H1 (cell line): ENCODE data around the gene GABRB2. TPM values are rescaled to one million over a fixed set of nuclear protein-coding genes. Genes with fewer than 3 reads are reported as not detected.

Experiments used
- CTCF ChIA-PET: fragments of 300-600 bp; sonication (Branson Sonifier 250); formaldehyde crosslinking; loops from one replicate; lab custom pipeline; 2021; ENCODE audit not compliant: partially characterized antibody; lab: Charles Lee
- POLR2A ChIA-PET: fragments of 300-600 bp; sonication (Branson Sonifier 250); formaldehyde crosslinking; loops from one replicate; lab custom pipeline; 2021; ENCODE audit warnings: inconsistent platforms; ENCODE audit not compliant: partially characterized antibody; lab: Charles Lee
- DNase-seq, 2 experiments: peaks; one replicate each; pipeline versions ENCODE4 v3.0.0 to v3.0.0-alpha.2; 2010 to 2022; ENCODE audit warnings: low spot score in 2 of 2, low read depth in 1 of 2, mixed read lengths in 1 of 2
- FAIRE-seq: peaks from 2 replicates; lab custom pipeline; 2011; peaks lifted over from hg19 to GRCh38; lab: Jason Lieb, UNC
- H2AFZ ChIP-seq: 2 replicates; pipeline ENCODE4 v1.8.1; 2012; ENCODE audit warnings: low read length, inconsistent platforms
- H2AK5ac ChIP-seq: 2 replicates; pipeline ENCODE4 v1.6.1; 2013; ENCODE audit warnings: low read depth, low read length
- H2BK120ac ChIP-seq: replicated peaks from 2 replicates; pipeline ENCODE3; 2013; ENCODE audit warnings: low read depth, low read length, inconsistent platforms
- H2BK12ac ChIP-seq: 2 replicates; pipeline ENCODE4 v1.6.1; 2013; ENCODE audit warnings: low read depth, low read length
- H2BK15ac ChIP-seq: 2 replicates; pipeline ENCODE4 v1.6.1; 2013; ENCODE audit warnings: low read length
- H2BK20ac ChIP-seq: 2 replicates; pipeline ENCODE4 v1.6.1; 2013; ENCODE audit warnings: low read length
- H2BK5ac ChIP-seq: 2 replicates; pipeline ENCODE4 v1.6.1; 2013; ENCODE audit warnings: low read depth, low read length
- H3K14ac ChIP-seq: 2 replicates; pipeline ENCODE4 v1.6.1; 2013; ENCODE audit warnings: inconsistent platforms; ENCODE audit not compliant: insufficient read length
- H3K18ac ChIP-seq: 2 replicates; pipeline ENCODE4 v1.6.1; 2013; ENCODE audit warnings: low read length; ENCODE audit errors: extremely low read depth
- H3K23ac ChIP-seq: 2 replicates; pipeline ENCODE4 v1.6.1; 2013; ENCODE audit warnings: inconsistent platforms; ENCODE audit not compliant: insufficient read length
- H3K23me2 ChIP-seq: 2 replicates; pipeline ENCODE4 v1.6.1; 2013; ENCODE audit warnings: low read depth, low read length
- H3K27ac ChIP-seq: 2 replicates; pipeline ENCODE4 v1.6.1; 2011; ENCODE audit warnings: low read depth, low read length, inconsistent platforms
- H3K27me3 ChIP-seq, 4 experiments: replicated peaks in 1 of 4; 1 replicate in 1 of 4; 2 replicates in 3 of 4; pipeline versions ENCODE4 v1.6.1 to v1.8.1; 2011 to 2013; ENCODE audit warnings: low read length in 3 of 4, mild to moderate bottlenecking in 3 of 4, inconsistent platforms in 2 of 4, mixed read lengths in 2 of 4, moderate library complexity in 1 of 4; ENCODE audit not compliant: control insufficient read depth in 3 of 4, insufficient read depth in 3 of 4; ENCODE audit errors: extremely low read depth in 1 of 4
- H3K36me3 ChIP-seq, 4 experiments: 2 replicates each; pipeline versions ENCODE4 v1.6.1 to v1.8.1; 2011 to 2013; ENCODE audit warnings: mild to moderate bottlenecking in 4 of 4, low read length in 3 of 4, moderate library complexity in 2 of 4, control low read depth in 1 of 4, inconsistent platforms in 1 of 4; ENCODE audit not compliant: insufficient read depth in 4 of 4, control insufficient read depth in 2 of 4
- H3K4ac ChIP-seq: replicated peaks from 2 replicates; pipeline ENCODE3; 2013; ENCODE audit warnings: low read length, low read depth, mixed read lengths, inconsistent platforms; ENCODE audit not compliant: insufficient read length
- H3K4me1 ChIP-seq, 4 experiments: replicated peaks in 1 of 4; 1 replicate in 1 of 4; 2 replicates in 3 of 4; pipeline versions ENCODE4 v1.6.1 to v1.8.1; 2011 to 2013; ENCODE audit warnings: low read length in 3 of 4, inconsistent platforms in 2 of 4, mixed read lengths in 1 of 4; ENCODE audit not compliant: insufficient read depth in 4 of 4, control insufficient read depth in 3 of 4
- H3K4me2 ChIP-seq, 2 experiments: 2 replicates each; pipeline versions ENCODE4 v1.6.1 to v1.8.1; 2011 to 2013; ENCODE audit warnings: low read depth in 2 of 2, low read length in 2 of 2, control low read depth in 1 of 2, inconsistent platforms in 1 of 2, mild to moderate bottlenecking in 1 of 2; ENCODE audit not compliant: insufficient read depth in 1 of 2
- H3K4me3 ChIP-seq, 4 experiments: fragments of 200-600, 300-600 bp in 1 of 4; sonication (generic), shearing (Covaris generic), sonication (Bioruptor Twin) in 1 of 4; 2 replicates each; pipeline versions ENCODE4 v1.5.1 to v1.8.1; 2011 to 2016; ENCODE audit warnings: low read length in 4 of 4, low read depth in 3 of 4, control low read depth in 2 of 4, inconsistent platforms in 2 of 4, mild to moderate bottlenecking in 2 of 4, mixed read lengths in 1 of 4, moderate library complexity in 1 of 4; ENCODE audit not compliant: insufficient read depth in 2 of 4; ENCODE audit errors: extremely low read depth in 1 of 4
- H3K56ac ChIP-seq: replicated peaks from 2 replicates; pipeline ENCODE3; 2013; ENCODE audit warnings: low read depth, mild to moderate bottlenecking, mixed read lengths, low read length, inconsistent platforms; ENCODE audit not compliant: insufficient read length
- H3K79me1 ChIP-seq: 2 replicates; pipeline ENCODE4 v1.6.1; 2013; ENCODE audit warnings: low read depth, low read length, control low read depth
- H3K79me2 ChIP-seq, 2 experiments: 2 replicates each; pipeline versions ENCODE4 v1.6.1 to v1.8.1; 2012 to 2013; ENCODE audit warnings: low read length in 2 of 2, mild to moderate bottlenecking in 2 of 2, inconsistent platforms in 1 of 2; ENCODE audit not compliant: insufficient read depth in 2 of 2, control insufficient read depth in 1 of 2
- H3K9ac ChIP-seq, 4 experiments: replicated peaks in 1 of 4; 1 replicate in 1 of 4; 2 replicates in 3 of 4; pipeline versions ENCODE4 v1.6.1 to v1.8.1; 2011 to 2013; ENCODE audit warnings: low read depth in 3 of 4, low read length in 3 of 4, control low read depth in 2 of 4, mild to moderate bottlenecking in 2 of 4, moderate library complexity in 2 of 4, inconsistent platforms in 1 of 4; ENCODE audit errors: extremely low read depth in 1 of 4
- H3K9me3 ChIP-seq, 2 experiments: 2 replicates each; pipeline versions ENCODE4 v1.6.1 to v1.8.1; 2012 to 2013; ENCODE audit warnings: mild to moderate bottlenecking in 2 of 2, moderate library complexity in 2 of 2, control low read depth in 1 of 2, inconsistent platforms in 1 of 2, low read depth in 1 of 2, low read length in 1 of 2, mixed read lengths in 1 of 2; ENCODE audit not compliant: insufficient read depth in 2 of 2
- H4K20me1 ChIP-seq, 2 experiments: replicated peaks in 1 of 2; 2 replicates each; pipeline versions ENCODE3 to v1.8.1; 2011 to 2013; ENCODE audit warnings: inconsistent platforms in 2 of 2, low read length in 2 of 2, mild to moderate bottlenecking in 1 of 2; ENCODE audit not compliant: insufficient read depth in 2 of 2, control insufficient read depth in 1 of 2
- H4K5ac ChIP-seq: 2 replicates; pipeline ENCODE4 v1.6.1; 2013; ENCODE audit warnings: low read length, low read depth, mixed read lengths, inconsistent platforms; ENCODE audit not compliant: insufficient read length
- H4K8ac ChIP-seq: 2 replicates; pipeline ENCODE4 v1.8.0; 2013; ENCODE audit warnings: mild to moderate bottlenecking, moderate library complexity, low read length, inconsistent platforms; ENCODE audit not compliant: insufficient read depth; ENCODE audit errors: extremely low read depth
- H4K91ac ChIP-seq: replicated peaks from 2 replicates; pipeline ENCODE3; 2013; ENCODE audit warnings: low read length, mixed read lengths, inconsistent platforms; ENCODE audit not compliant: insufficient read length
- CHD2 ChIP-seq: IDR thresholded peaks from 2 replicates; pipeline ENCODE4 v1.6.1; 2012; ENCODE audit warnings: low read length, improper control_type of control experiment
- CTBP2 ChIP-seq: IDR thresholded peaks from 2 replicates; pipeline ENCODE4 v1.7.0; 2011; ENCODE audit warnings: borderline replicate concordance, mild to moderate bottlenecking, moderate library complexity, mixed read lengths, low read length; ENCODE audit not compliant: insufficient read depth, insufficient read length
- GTF2F1 ChIP-seq: IDR thresholded peaks from 2 replicates; pipeline ENCODE4 v1.6.1; 2012; ENCODE audit warnings: low read depth, low read length, improper control_type of control experiment, borderline replicate concordance
- JUND ChIP-seq: IDR thresholded peaks from 2 replicates; pipeline ENCODE4 v1.6.1; 2011; ENCODE audit warnings: mild to moderate bottlenecking, improper control_type of control experiment, low read length
- POU5F1 ChIP-seq: IDR thresholded peaks from 2 replicates; pipeline ENCODE4 v1.6.1; 2011; ENCODE audit warnings: low read depth, mild to moderate bottlenecking, low read length, moderate library complexity
- SAP30 ChIP-seq: fragments of 300-600 bp; sonication (generic); IDR thresholded peaks from 2 replicates; pipeline ENCODE4 v1.7.1; 2012; ENCODE audit warnings: low read length, moderate library complexity, mild to moderate bottlenecking, inconsistent platforms; ENCODE audit not compliant: insufficient read depth, insufficient replicate concordance
- SRF ChIP-seq: IDR thresholded peaks from 2 replicates; pipeline ENCODE4 v1.6.1; 2011; ENCODE audit warnings: mild to moderate bottlenecking, low read depth, low read length, moderate library complexity
- TAF1 ChIP-seq: IDR thresholded peaks from 2 replicates; pipeline ENCODE4 v1.6.1; 2011; ENCODE audit warnings: mild to moderate bottlenecking, low read depth, low read length
- ZNF274 ChIP-seq: IDR thresholded peaks from 2 replicates; pipeline ENCODE4 v1.7.0; 2012; ENCODE audit warnings: low read length, borderline replicate concordance; ENCODE audit errors: extremely low read depth
- WGBS, 2 experiments: shearing (Covaris generic) in 1 of 2; methylation state at CpG; one replicate each; pipeline versions ENCODE4 v1.1.6 to v1.1.7; 2013 to 2015; ENCODE audit warnings: low lambda C conversion rate in 2 of 2, mixed read lengths in 2 of 2, inconsistent platforms in 1 of 2, low coverage in 1 of 2, missing lambda C conversion rate in 1 of 2; ENCODE audit not compliant: insufficient replicate concordance in 2 of 2, insufficient coverage in 1 of 2, insufficient read length in 1 of 2; ENCODE audit errors: extremely low coverage in 1 of 2, missing lambda C conversion rate in 1 of 2; 5-methylcytosine and 5-hydroxymethylcytosine counted together
- polyA plus RNA-seq, 7 experiments: library from polyadenylated mRNA; depleted of rRNA in 3 of 7; stranded (reverse) in 5 of 7; unstranded in 2 of 7; fragments of >200 nt in 5 of 7; fragments of 200-250 nt in 2 of 7; gene quantifications; 1 replicate in 5 of 7; 2 replicates in 1 of 7; 4 replicates in 1 of 7; pipeline versions ENCODE4 v1.2.1 to v1.2.3, GENCODE V29; 2011 to 2013; ENCODE audit warnings: missing spikeins in 2 of 7, mixed read lengths in 2 of 7
- total RNA-seq: library from RNA; stranded (reverse); fragmentation: NEBNext Ultra II Directional; extraction: Animal tissue kit (Norgen Biotek cat#: 25700); gene quantifications from 2 replicates; pipeline ENCODE4 v1.2.1, GENCODE V29; 2021

The GABRB2 gene
- total and polyA plus RNA-seq, 2 of the 8 experiments (the other 6 are each of a cell fraction or from before 2014, with no cell fraction given) = 0.54 to 1.9 TPM

GRCh38 chr5:161271816-161272215, 274.7 kb downstream of the GABRB2 start:
- POLR2A ChIA-PET = no interaction called here
- no peak overlapping the region for H3K9ac ChIP-seq
- no peaks in the 10 kb centered on the region for H3K36me3 ChIP-seq

More at GRCh38 chr5:161271816-161272215, 274.7 kb downstream of the GABRB2 start:
- no peak overlapping the region for H3K27ac ChIP-seq
- H3K18ac ChIP-seq = no peak overlapping the region
- no peak overlapping the region for H4K8ac ChIP-seq
- H2BK120ac ChIP-seq = no peak overlapping the region
- no peak overlapping the region for H2AK5ac ChIP-seq
- no peak overlapping the region for H4K91ac ChIP-seq
- TF ChIP-seq ZNF274 (no peak), CHD2 (no peak), SAP30 (no peak), SRF (no peak), POU5F1 (no peak), TAF1 (no peak), GTF2F1 (no peak), JUND (no peak), CTBP2 (no peak)
- FAIRE-seq (no peak), DNase-seq (no peak)
- H3K9me3 ChIP-seq = no peaks in the 10 kb centered on the region
- no peak overlapping the region for H2AFZ ChIP-seq
- H3K4me3 ChIP-seq = no peak overlapping the region
- no peak overlapping the region for H2BK5ac ChIP-seq
- H3K27me3 ChIP-seq = no peaks in the 10 kb centered on the region
- H3K4me2 ChIP-seq = no peak overlapping the region
- CTCF ChIA-PET = no interaction called here
- H4K5ac ChIP-seq = no peak overlapping the region
- H2BK12ac ChIP-seq = no peak overlapping the region
- no peaks in the 10 kb centered on the region for H3K79me2 ChIP-seq
- no peak overlapping the region for H2BK20ac ChIP-seq
- no peak overlapping the region for H3K14ac ChIP-seq
- H4K20me1 ChIP-seq = no peaks in the 10 kb centered on the region
- H2BK15ac ChIP-seq = no peak overlapping the region
- H3K23me2 ChIP-seq = no peaks in the 10 kb centered on the region
- no peak overlapping the region for H3K4ac ChIP-seq
- no peak overlapping the region for H3K56ac ChIP-seq
- no peaks in the 10 kb centered on the region for H3K4me1 ChIP-seq
- WGBS, 2 experiments = 94% methylated on average over 1 of the region's 1 CpG; no CpG with 5 or more reads in 1 of the 2 experiments
- H3K79me1 ChIP-seq = no peaks in the 10 kb centered on the region
- H3K23ac ChIP-seq = no peak overlapping the region
